Measurements from ENCODE around the gene PRSS33.

Gene PRSS33

GRCh38 chr16:2763173-2763572 is 24.2 kb downstream of the PRSS33 start:
- DNase-seq (ENCODE audit: low spot score): no peak

DNA sequence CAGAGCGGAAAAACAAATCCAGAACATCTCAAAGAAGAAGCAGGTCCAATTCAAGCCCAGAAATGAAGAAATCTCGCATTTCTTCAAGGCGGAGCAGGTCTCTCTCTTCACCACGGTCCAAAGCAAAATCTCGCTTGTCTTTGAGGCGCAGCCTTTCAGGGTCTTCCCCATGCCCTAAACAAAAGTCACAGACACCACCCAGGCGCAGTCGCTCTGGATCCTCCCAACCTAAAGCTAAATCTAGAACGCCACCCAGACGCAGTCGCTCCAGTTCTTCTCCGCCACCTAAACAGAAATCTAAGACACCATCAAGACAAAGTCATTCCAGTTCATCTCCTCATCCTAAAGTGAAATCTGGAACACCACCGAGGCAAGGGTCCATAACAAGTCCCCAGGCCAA is 24.6 kb downstream of the PRSS33 start:
- no peak for DNase-seq (ENCODE audit: low spot score)

DNA sequence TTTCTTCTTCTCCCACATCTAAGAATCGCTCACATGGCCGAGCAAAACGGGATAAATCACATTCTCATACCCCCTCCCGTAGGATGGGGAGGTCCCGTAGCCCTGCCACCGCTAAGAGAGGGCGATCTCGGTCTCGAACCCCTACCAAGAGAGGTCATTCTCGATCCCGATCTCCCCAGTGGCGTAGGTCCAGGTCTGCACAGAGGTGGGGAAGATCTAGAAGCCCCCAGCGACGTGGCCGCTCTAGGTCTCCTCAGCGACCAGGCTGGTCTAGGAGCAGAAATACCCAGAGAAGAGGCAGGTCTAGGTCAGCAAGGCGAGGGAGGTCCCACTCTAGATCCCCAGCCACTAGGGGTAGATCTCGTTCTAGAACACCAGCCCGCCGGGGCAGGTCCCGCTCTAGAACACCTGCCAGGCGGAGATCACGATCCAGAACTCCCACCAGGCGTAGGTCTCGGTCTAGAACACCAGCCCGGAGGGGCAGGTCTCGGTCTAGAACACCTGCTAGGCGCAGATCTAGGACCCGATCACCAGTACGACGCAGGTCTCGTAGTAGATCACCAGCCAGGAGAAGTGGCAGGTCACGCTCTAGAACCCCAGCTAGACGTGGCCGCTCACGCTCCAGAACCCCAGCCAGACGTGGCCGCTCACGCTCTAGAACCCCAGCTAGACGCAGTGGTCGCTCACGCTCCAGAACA is 25.3 kb downstream of the PRSS33 start:
- no peak for DNase-seq (ENCODE audit: low spot score)

GRCh38 chr16:2761472-2761871 is 25.9 kb downstream of the PRSS33 start:
- DNase-seq (ENCODE audit: low spot score): no peak

DNA sequence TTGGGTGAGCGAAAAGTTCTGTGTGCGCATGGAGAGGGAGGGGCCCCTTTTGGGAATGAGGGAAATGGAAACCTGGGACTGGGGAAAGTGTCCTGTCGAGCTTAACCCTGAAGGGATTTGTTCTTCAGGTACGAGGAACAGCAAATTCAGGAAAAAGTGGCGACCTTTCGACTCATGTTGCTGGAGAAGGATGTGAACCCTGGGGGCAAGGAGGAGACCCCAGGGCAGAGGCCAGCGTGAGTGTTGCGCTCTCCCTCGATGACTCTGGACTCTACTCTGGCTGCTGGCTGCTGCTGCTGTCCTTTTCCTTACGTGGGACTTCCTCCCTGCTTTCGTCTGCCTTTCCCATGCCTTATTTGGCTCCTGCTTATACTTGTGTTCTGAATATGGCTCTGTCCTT is 30.0 kb downstream of the PRSS33 start:
- no peak for DNase-seq (ENCODE audit: low spot score)

DNA sequence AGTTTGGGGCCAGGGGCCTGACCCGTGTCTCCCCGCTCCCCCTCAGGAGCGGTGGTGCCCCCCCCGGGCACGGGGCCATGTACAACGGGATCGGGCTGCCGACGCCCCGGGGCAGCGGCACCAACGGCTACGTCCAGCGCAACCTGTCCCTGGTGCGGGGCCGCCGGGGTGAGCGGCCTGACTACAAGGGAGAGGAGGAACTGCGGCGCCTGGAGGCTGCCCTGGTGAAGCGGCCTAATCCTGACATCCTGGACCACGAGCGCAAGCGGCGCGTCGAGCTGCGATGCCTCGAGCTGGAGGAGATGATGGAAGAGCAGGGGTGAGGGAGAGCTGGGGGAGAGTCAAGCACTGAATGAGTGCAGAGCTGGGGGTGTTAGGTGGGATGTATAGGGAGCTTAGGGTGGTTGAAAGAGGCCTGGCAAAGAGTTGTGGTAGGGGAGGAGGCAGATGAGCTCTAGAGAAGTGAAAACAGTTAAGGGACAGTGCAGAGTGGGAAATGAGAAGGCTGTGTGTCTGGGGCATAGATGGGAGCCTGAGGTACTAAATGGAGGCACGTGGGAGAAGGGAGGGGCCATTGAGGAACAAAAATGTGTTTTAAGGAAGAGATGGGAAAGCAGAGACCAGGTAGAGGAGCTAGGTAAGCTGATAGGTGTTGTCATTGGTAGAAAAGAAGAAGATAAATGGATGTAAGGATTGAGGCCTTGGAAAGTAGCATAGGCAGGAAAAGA is 30.9 kb downstream of the PRSS33 start:
- no peak for DNase-seq (ENCODE audit: low spot score)

- no peak for DNase-seq (ENCODE audit: low spot score)
Measured at GRCh38 chr16:2755158-2755557, 32.2 kb downstream of the PRSS33 start.

DNA sequence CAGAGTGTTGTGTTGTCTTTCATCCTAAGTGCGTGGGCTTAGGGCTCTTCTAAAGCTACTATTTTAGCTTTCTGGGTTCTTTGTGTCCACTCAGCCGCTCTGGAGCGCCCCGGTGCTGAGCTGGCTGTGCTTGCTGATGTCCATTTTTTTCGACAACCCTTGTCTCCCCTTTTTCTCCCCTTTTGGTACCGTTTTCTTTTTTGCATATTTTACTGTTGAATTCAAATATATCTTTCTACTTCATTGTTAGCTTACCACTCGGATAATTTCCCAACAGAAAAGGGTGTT is 33.7 kb downstream of the PRSS33 start:
- no peak for DNase-seq (ENCODE audit: low spot score)

GRCh38 chr16:2752850-2753732 is 34.3 kb downstream of the PRSS33 start:
- peak; percentile 84 for DNase-seq (ENCODE audit: low spot score)

- DNase-seq (ENCODE audit: low spot score): peak; percentile 97
Measured at GRCh38 chr16:2752035-2752849, 35.1 kb downstream of the PRSS33 start, which contains the start of gene SRRM2. Gene SRRM2 (plus strand): TSS chr16:2752638. CDS start chr16:2756365, 3,727 bp downstream.

GRCh38 chr16:2751577-2752034 is 35.8 kb downstream of the PRSS33 start:
- no peak for DNase-seq (ENCODE audit: low spot score)

DNA sequence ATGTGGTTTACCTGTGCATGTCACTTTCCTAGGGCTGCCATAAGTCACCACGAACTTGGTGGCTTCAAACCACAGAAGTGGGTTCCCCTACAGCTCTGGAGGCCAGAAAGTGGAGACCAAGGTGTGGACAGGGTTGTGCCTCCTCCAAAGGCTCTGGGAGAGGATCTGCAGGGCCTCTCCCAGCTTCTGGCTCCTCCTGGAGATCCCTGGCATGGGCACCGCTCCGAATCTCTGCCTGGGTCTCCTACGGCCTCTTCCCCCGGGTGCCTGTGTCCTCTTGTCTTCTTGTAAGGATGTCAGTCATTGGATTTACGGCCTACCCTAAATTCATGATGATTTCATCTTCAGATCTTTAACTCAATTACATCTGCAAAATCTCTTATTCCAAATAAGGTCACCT is 37.4 kb downstream of the PRSS33 start:
- no peak for DNase-seq (ENCODE audit: low spot score)

DNA sequence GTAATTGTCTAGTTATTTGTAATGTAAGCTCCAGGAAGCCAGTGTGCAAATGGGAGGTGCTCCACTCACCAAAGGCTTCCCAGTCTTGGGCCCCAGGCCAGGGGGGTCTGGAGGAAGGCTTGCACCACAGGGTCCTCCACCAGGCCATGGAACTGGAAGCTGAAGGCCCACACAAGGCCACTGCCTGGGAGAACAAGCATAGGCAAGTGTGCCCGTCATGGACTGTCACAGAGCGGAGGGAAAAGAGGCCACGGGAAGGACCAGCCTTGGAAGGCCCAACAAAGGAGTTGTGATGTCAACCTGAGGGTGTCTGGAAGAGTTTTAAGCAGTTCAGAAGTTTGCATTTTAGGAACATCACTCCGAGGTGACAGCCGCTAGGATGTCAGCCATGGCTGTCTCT is 37.9 kb downstream of the PRSS33 start:
- DNase-seq (ENCODE audit: low spot score): no peak

- no peak for DNase-seq (ENCODE audit: low spot score)
Measured at GRCh38 chr16:2748757-2749455, 38.5 kb downstream of the PRSS33 start.

DNA sequence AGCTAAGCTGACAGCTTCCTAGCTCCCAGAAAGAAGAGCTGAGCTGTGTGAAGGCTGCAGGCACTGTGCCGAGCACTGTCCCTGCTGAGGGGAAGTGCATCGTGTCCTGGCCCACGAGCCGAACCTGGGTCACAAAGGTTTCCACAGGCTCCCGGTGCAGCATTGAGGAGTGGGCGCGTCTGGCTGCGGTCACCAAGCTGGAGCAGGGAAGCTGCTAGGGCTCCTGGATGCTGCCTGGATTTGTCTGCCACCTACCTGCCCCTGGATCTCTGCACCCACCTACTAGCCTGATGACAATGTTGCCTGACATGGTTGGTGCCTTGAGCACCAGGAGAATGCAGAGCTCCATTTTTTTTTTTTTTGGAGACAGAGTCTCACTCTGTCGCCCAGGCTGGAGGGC is 41.4 kb downstream of the PRSS33 start:
- DNase-seq (ENCODE audit: low spot score): no peak

DNA sequence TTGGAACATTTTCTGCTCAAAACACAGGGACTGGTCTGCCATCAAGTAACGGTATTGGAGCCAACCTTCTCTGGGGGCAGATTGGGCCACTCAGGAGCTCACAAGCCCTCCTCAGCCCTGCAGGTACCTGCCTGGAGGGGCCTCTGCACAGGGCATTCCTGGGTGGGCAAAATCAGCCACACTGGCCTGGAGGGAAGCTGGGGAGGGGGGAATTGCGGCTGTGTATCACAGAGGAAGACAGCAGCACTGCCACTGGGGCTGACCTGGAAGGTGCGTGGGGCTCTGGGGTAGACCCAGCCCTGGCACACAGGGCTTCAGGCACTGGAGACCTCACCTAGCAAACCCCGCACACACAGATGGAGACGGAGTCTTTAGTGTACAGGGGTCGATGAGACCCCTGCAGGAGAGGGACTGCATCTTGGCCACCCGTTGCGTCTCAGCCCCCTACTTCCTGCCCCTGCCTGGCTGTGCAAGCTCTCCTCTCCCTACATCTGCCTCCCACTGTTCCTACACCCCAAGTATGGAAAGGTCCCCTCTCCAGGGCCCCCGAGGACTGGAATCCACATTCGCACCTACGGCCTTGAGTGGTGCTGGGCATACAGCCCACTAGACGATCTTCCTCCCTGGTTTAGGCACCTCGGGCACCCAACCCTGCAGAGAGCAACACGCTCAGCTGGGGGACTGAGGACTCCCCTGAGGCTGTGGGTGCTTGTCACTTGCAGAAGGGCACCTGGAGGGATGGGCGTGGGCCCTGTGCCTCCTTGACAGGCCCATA is 42.1 kb downstream of the PRSS33 start:
- DNase-seq (ENCODE audit: low spot score): no peak

DNA sequence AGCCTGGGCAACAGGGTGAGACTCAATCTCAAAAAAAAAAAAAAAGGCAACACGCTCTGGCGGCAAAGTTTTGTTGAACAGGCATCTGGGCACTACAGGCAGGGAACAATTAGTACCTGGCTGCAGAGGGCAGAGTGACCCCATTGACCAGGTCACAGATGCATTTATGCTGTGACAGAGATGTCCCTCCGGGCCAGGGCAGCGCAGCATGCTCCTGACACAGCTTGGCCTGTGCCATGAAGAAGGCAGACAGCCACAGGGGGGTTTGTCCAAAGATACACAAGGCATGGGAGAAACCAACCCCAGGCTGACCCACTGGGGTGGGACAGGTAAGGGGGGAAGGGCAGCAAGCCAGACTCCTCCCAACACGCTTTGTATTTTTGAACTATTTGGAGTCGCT is 42.6 kb downstream of the PRSS33 start:
- DNase-seq (ENCODE audit: low spot score): no peak

DNA sequence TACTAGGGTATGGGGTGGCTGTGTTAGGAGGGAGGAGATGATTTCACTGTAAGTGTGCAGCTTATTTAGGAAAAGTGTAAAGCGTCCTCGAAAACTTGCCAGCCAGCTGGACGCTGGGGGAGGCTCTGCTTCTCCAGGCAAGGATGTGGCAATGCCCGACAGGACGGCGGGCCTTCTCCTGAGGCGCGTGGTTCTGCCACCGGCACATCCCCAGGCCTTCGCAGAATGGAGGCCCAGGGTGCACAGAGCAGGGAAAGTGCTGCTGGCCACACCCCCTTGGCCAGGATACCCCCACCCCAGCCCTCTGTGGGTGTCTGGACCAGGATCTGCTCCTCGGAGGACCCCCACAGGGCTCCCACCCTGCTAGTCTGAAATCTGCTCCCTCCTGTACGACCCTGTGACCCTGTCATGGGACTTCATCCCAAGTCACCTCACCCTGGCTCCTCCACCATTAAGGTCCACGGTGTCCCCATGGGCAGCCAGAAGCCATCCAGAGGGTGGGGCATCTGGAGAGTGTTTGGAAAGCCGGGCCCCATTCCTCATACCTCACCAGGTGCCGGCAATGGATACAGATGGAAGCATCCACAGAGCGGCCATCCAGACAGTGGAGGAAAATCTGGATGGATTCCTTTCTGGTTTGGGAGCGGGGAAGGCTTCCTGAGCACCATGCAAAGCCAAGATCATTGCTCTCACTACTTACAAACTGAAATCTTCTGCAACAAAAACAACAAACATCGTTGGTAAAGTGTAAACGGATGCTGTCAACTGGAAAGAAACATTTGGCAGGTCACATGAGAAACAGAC is 44.2 kb downstream of the PRSS33 start:
- no peak for DNase-seq (ENCODE audit: low spot score)

GRCh38 chr16:2742323-2743006 is 44.9 kb downstream of the PRSS33 start:
- DNase-seq (ENCODE audit: low spot score): no peak
